Endothelial cell of umbilical vein (primary cell): Measurements from ENCODE around the gene ALKBH2. TPM values are rescaled to one million over a fixed set of nuclear protein-coding genes. Genes with fewer than 3 reads are reported as not detected.

Source experiments
- BruUV-seq: library from RNA; stranded (reverse); fragments of 400-500 nt; replicated peaks from 2 replicates; lab custom pipeline; 2021; lab: Mats Ljungman, UMichigan
- CTCF ChIA-PET: fragments of 300-600, 350-600 bp; sonication (Branson Sonifier 250); formaldehyde crosslinking; loops from one replicate; lab custom pipeline; 2021; ENCODE audit warnings: antibody characterized with exemption, inconsistent platforms; lab: Charles Lee
- POLR2A ChIA-PET: fragments of 300-600, 350-600 bp; sonication (Branson Sonifier 250); formaldehyde crosslinking; loops from one replicate; lab custom pipeline; 2021; ENCODE audit warnings: antibody characterized with exemption, inconsistent platforms; lab: Charles Lee
- DNase-seq: peaks from one replicate; pipeline ENCODE4 v3.0.0-alpha.2; 2011; ENCODE audit warnings: low read depth, low spot score
- FAIRE-seq: peaks from 2 replicates; lab custom pipeline; 2011; peaks lifted over from hg19 to GRCh38; lab: Jason Lieb, UNC
- H2AFZ ChIP-seq: 2 replicates; pipeline ENCODE4 v1.6.0; 2012; ENCODE audit warnings: low read depth, low read length, control low read depth, inconsistent platforms
- H3K27ac ChIP-seq: 2 replicates; pipeline ENCODE4 v1.5.1; 2011; ENCODE audit warnings: low read depth, mild to moderate bottlenecking, control low read depth, low read length, moderate library complexity; ENCODE audit not compliant: insufficient read depth
- H3K27me3 ChIP-seq, 2 experiments: 2 replicates each; pipeline versions ENCODE4 v1.6.0 to v1.6.1; 2011; ENCODE audit warnings: low read length in 2 of 2, mixed read lengths in 1 of 2; ENCODE audit not compliant: control insufficient read depth in 2 of 2, insufficient read depth in 2 of 2
- H3K36me3 ChIP-seq, 2 experiments: 2 replicates in 1 of 2; 3 replicates in 1 of 2; pipeline ENCODE4 v1.5.1; 2011; ENCODE audit warnings: low read length in 2 of 2, mild to moderate bottlenecking in 1 of 2, moderate library complexity in 1 of 2; ENCODE audit not compliant: control insufficient read depth in 2 of 2, insufficient read depth in 2 of 2; ENCODE audit errors: extremely low read depth in 1 of 2
- H3K4me1 ChIP-seq: 3 replicates; pipeline ENCODE4 v1.5.1; 2011; ENCODE audit warnings: mild to moderate bottlenecking, low read length; ENCODE audit not compliant: control insufficient read depth, insufficient read depth; ENCODE audit errors: extremely low read depth
- H3K4me2 ChIP-seq: 2 replicates; pipeline ENCODE4 v1.6.1; 2011; ENCODE audit warnings: low read length, control low read depth, mixed read lengths; ENCODE audit not compliant: insufficient read depth
- H3K4me3 ChIP-seq, 3 experiments: fragments of 200-600 bp in 1 of 3; sonication (generic), shearing (Covaris generic) in 1 of 3; replicated peaks in 1 of 3; 2 replicates each; pipeline ENCODE4 v1.5.1; 2011 to 2016; ENCODE audit warnings: control low read depth in 3 of 3, low read length in 3 of 3, mild to moderate bottlenecking in 2 of 3, inconsistent platforms in 1 of 3, low read depth in 1 of 3, moderate library complexity in 1 of 3; ENCODE audit not compliant: insufficient read depth in 1 of 3
- H3K79me2 ChIP-seq: 2 replicates; pipeline ENCODE4 v1.6.0; 2012; ENCODE audit warnings: low read length, inconsistent platforms; ENCODE audit not compliant: control insufficient read depth, insufficient read depth
- H3K9ac ChIP-seq: replicated peaks from 2 replicates; pipeline ENCODE3; 2011; ENCODE audit warnings: low read length, control low read depth; ENCODE audit not compliant: insufficient read depth; ENCODE audit errors: extremely low read depth
- H3K9me1 ChIP-seq: replicated peaks from 3 replicates; pipeline ENCODE4 v1.6.0; 2011; ENCODE audit warnings: mild to moderate bottlenecking, low read length; ENCODE audit not compliant: control insufficient read depth, insufficient read depth; ENCODE audit errors: extremely low read depth
- H3K9me3 ChIP-seq: replicated peaks from 2 replicates; pipeline ENCODE4 v1.5.1; 2012; ENCODE audit warnings: low read length, inconsistent platforms; ENCODE audit not compliant: control insufficient read depth, insufficient read depth
- H4K20me1 ChIP-seq: replicated peaks from 2 replicates; pipeline ENCODE3; 2011; ENCODE audit warnings: mild to moderate bottlenecking, low read length; ENCODE audit not compliant: control insufficient read depth, insufficient read depth; ENCODE audit errors: extremely low read depth
- CTCF ChIP-seq, 2 donors: IDR thresholded peaks; 1 replicate in 1 of 2; 2 replicates in 1 of 2; pipeline ENCODE4 v1.5.1; 2011; ENCODE audit warnings: low read length in 2 of 2, mild to moderate bottlenecking in 2 of 2, moderate library complexity in 2 of 2, control low read depth in 1 of 2, inconsistent platforms in 1 of 2, low read depth in 1 of 2; ENCODE audit not compliant: insufficient read depth in 1 of 2; ENCODE audit errors: extremely low read depth in 1 of 2
- EZH2 ChIP-seq: IDR thresholded peaks from 2 replicates; pipeline ENCODE4 v1.6.1; 2012; ENCODE audit warnings: borderline replicate concordance, low read depth, mild to moderate bottlenecking, moderate library complexity, low read length, inconsistent platforms; ENCODE audit not compliant: severe bottlenecking
- FOS ChIP-seq: IDR thresholded peaks from 2 replicates; pipeline ENCODE4 v1.6.1; 2011; ENCODE audit warnings: mild to moderate bottlenecking, low read length, moderate library complexity, borderline replicate concordance; ENCODE audit not compliant: insufficient read depth
- GATA2 ChIP-seq: IDR thresholded peaks from 2 replicates; pipeline ENCODE4 v1.7.0; 2011; ENCODE audit warnings: low read depth, mild to moderate bottlenecking, moderate library complexity, mixed read lengths, low read length; ENCODE audit not compliant: insufficient read length, insufficient read depth
- JUN ChIP-seq: IDR thresholded peaks from 2 replicates; pipeline ENCODE4 v1.6.1; 2011; ENCODE audit warnings: borderline replicate concordance, low read depth; ENCODE audit not compliant: insufficient read length, insufficient read depth
- MAX ChIP-seq: IDR thresholded peaks from 2 replicates; pipeline ENCODE4 v1.6.1; 2011; ENCODE audit not compliant: insufficient read depth, insufficient read length
- MYC ChIP-seq: IDR thresholded peaks from one replicate; pipeline ENCODE4 v1.6.1; 2011; ENCODE audit warnings: mild to moderate bottlenecking, low read depth, low read length
- POLR2A ChIP-seq: IDR thresholded peaks from 2 replicates; pipeline ENCODE4 v1.6.1; 2012; ENCODE audit warnings: low read depth, mild to moderate bottlenecking, control low read depth, low read length
- POLR2AphosphoS5 ChIP-seq: IDR thresholded peaks from 2 replicates; pipeline ENCODE4 v1.6.1; 2012; ENCODE audit warnings: low read depth, mild to moderate bottlenecking, control low read depth, low read length, moderate library complexity; ENCODE audit not compliant: insufficient read depth
- dilution Hi-C: fragments of 300-500 bp; cut with MboI; formaldehyde crosslinking; loops from one replicate; pipeline ENCODE4 v1.15.0; 2019; ENCODE audit warnings: low sequenced_read_pairs; ENCODE audit not compliant: extremely low pct_ligation_motif_present
- intact Hi-C: fragments of 100-400 bp; cut with micrococcal nuclease; formaldehyde crosslinking; loops from one replicate; pipeline ENCODE4 v1.10.0; 2022
- polyA plus RNA-seq, 4 experiments: library from polyadenylated mRNA; depleted of rRNA in 3 of 4; stranded (reverse) in 3 of 4; unstranded in 1 of 4; fragments of >200 nt; gene quantifications; 2 replicates each; pipeline versions ENCODE4 v1.2.1 to v1.2.3, GENCODE V29; 2011 to 2012; ENCODE audit warnings: missing spikeins in 1 of 4
- total RNA-seq: library from RNA; stranded (reverse); gene quantifications from 2 replicates; pipeline ENCODE4 v1.2.3, GENCODE V29; 2021

Gene ALKBH2
- total and polyA plus RNA-seq, 2 donors (not counting 3 experiments of a cell fraction or from before 2014, with no cell fraction given), result 5.4 to 7.3 TPM

- intact Hi-C loops (no loop called here), dilution Hi-C loops (no loop called here)
- ChIA-PET POLR2A (no interaction called here), CTCF (no interaction called here)
- H3K4me3 ChIP-seq, result no peak overlapping the region
- no peak overlapping the region for H3K4me2 ChIP-seq
- FAIRE-seq, result no peak
- no peaks in the 10 kb centered on the region for H3K27me3 ChIP-seq
- TF ChIP-seq GATA2 (no peak), POLR2AphosphoS5 (no peak), FOS (no peak), CTCF (IDR thresholded peaks at IDR 0.05; ENCODE audit: extremely low read depth in 1 of 2, insufficient read depth in 1 of 2, low read depth in 1 of 2, low read length in 2 of 2) (no peak), MYC (no peak), EZH2 (no peak), JUN (no peak), MAX (no peak), POLR2A (no peak)
- H3K9me1 ChIP-seq, result no peaks in the 10 kb centered on the region
- no TSS peak for BruUV-seq
- peaks cover 0 to 2% of the 10 kb centered on the region in 2 experiments for H3K36me3 ChIP-seq
- no peaks in the 10 kb centered on the region for H3K79me2 ChIP-seq
- H3K9me3 ChIP-seq, result no peaks in the 10 kb centered on the region
- no peak for DNase-seq
- no peak overlapping the region for H3K9ac ChIP-seq
- H2AFZ ChIP-seq, result no peak overlapping the region
- H4K20me1 ChIP-seq, result no peaks in the 10 kb centered on the region
- no peaks in the 10 kb centered on the region for H3K4me1 ChIP-seq
- H3K27ac ChIP-seq, result no peak overlapping the region
Observed at GRCh38 chr12:109074866-109075265, 18.4 kb downstream of the ALKBH2 start.
